CD4-positive, alpha-beta T cell (primary cell): ENCODE data around the gene TMOD1. TPM values are rescaled to one million over a fixed set of nuclear protein-coding genes. Genes with fewer than 3 reads are reported as not detected.

Experiments used
- ATAC-seq: fragments of 200-7000 bp; cut with Tn5 transposase; one replicate; pipeline ENCODE4 v1.10.0; 2022; ENCODE audit warnings: mild to moderate bottlenecking; ENCODE audit not compliant: poor library complexity
- CTCF ChIA-PET: fragments of 350-600 bp; sonication (Branson Sonifier 250); formaldehyde crosslinking; loops from one replicate; lab custom pipeline; 2021; ENCODE audit warnings: antibody characterized with exemption, inconsistent platforms; lab: Charles Lee
- POLR2A ChIA-PET: fragments of 350-600 bp; sonication (Branson Sonifier 250); formaldehyde crosslinking; loops from one replicate; lab custom pipeline; 2021; ENCODE audit warnings: antibody characterized with exemption, inconsistent platforms; lab: Charles Lee
- DNase-seq, 14 experiments: peaks; one replicate each; pipeline ENCODE4 v3.0.0-alpha.2; 2013 to 2020; ENCODE audit warnings: mixed read lengths in 2 of 14
- H3K27ac ChIP-seq, 2 donors: one replicate each; pipeline versions ENCODE4 v1.5.1 to v1.7.0; 2013; ENCODE audit warnings: low read length in 2 of 2, low read depth in 1 of 2, mild to moderate bottlenecking in 1 of 2
- H3K27me3 ChIP-seq, 2 experiments: 1 replicate in 1 of 2; 2 replicates in 1 of 2; pipeline versions ENCODE4 v1.6.1 to v1.7.0; 2013; ENCODE audit warnings: low read length in 2 of 2, control low read depth in 1 of 2, mild to moderate bottlenecking in 1 of 2, moderate library complexity in 1 of 2; ENCODE audit not compliant: insufficient read depth in 2 of 2, control insufficient read depth in 1 of 2
- H3K36me3 ChIP-seq: one replicate; pipeline ENCODE4 v1.6.1; 2013; ENCODE audit warnings: low read length, control low read depth; ENCODE audit not compliant: insufficient read depth
- H3K4me1 ChIP-seq: one replicate; pipeline ENCODE4 v1.6.1; 2013; ENCODE audit warnings: low read length, control low read depth; ENCODE audit not compliant: insufficient read depth
- H3K4me3 ChIP-seq: one replicate; pipeline ENCODE4 v1.5.1; 2013; ENCODE audit warnings: mild to moderate bottlenecking, low read length, moderate library complexity
- H3K9me3 ChIP-seq, 2 experiments: 1 replicate in 1 of 2; 2 replicates in 1 of 2; pipeline versions ENCODE4 v1.6.1 to v1.7.0; 2013; ENCODE audit warnings: low read length in 2 of 2, mild to moderate bottlenecking in 2 of 2, control low read depth in 1 of 2, moderate library complexity in 1 of 2; ENCODE audit not compliant: control insufficient read depth in 1 of 2, insufficient read depth in 1 of 2
- H3K27ac Mint-ChIP-seq: one replicate; pipeline ENCODE4 v1.8.0; 2020; ENCODE audit warnings: mixed read lengths
- H3K27me3 Mint-ChIP-seq: one replicate; pipeline ENCODE4 v1.8.0; 2021; ENCODE audit warnings: mixed read lengths
- H3K36me3 Mint-ChIP-seq: one replicate; pipeline ENCODE4 v1.8.0; 2021; ENCODE audit warnings: low read depth, mixed read lengths
- H3K4me1 Mint-ChIP-seq: one replicate; pipeline ENCODE4 v1.8.0; 2021; ENCODE audit warnings: low read depth, mixed read lengths
- H3K4me3 Mint-ChIP-seq: one replicate; pipeline ENCODE4 v1.8.0; 2020; ENCODE audit warnings: mild to moderate bottlenecking, mixed read lengths
- H3K9me3 Mint-ChIP-seq: one replicate; pipeline ENCODE4 v1.8.0; 2020; ENCODE audit warnings: mixed read lengths
- intact Hi-C, 2 experiments: fragments of 100-400 bp; cut with DNase I in 1 of 2; cut with micrococcal nuclease in 1 of 2; formaldehyde crosslinking; loops; one replicate each; pipeline versions ENCODE4 v1.15.1 to v1.9.0; 2023 to 2025; cut with DNase I, micrococcal nuclease
- total RNA-seq, 174 experiments: library from RNA in 2 of 174; stranded (reverse) in 2 of 174; gene quantifications; one replicate each; pipeline ENCODE4 v1.2.3 and lab custom pipeline; 2021 to 2026
- TF ChIP-seq, protein P1 (sequence below): fragments of 200-600 bp; IDR thresholded peaks from one replicate; pipeline ENCODE4 v1.8.0; 2022; ENCODE audit warnings: antibody characterized with exemption, mild to moderate bottlenecking

TMOD1 gene
- total RNA-seq, 2 experiments from 2014 or later: 0.20 to 0.47 TPM

GRCh38 chr9:97594381-97594921 lies 93.0 kb downstream of the TMOD1 start:
- Mint-ChIP-seq H3K27me3 (peaks cover 3% of the 10 kb centered on the region), H3K4me1 (peaks cover 7% of the 10 kb centered on the region), H3K36me3 (peaks cover 11% of the 10 kb centered on the region), H3K9me3 (no peaks in the 10 kb centered on the region), H3K27ac (no peak overlapping the region), H3K4me3 (no peak overlapping the region)
- intact Hi-C loops: no loop called here
- Histone ChIP-seq H3K4me3 (no peak overlapping the region), H3K9me3 (no peaks in the 10 kb centered on the region), H3K27ac (no peak overlapping the region), H3K27me3 (no peaks in the 10 kb centered on the region), H3K36me3 (no peaks in the 10 kb centered on the region), H3K4me1 (peaks cover 4% of the 10 kb centered on the region)
- CTCF ChIA-PET: interaction anchor here (0.5 to 1.0 kb wide), 2 partner anchors 21 to 264 kb away, joined by 4 to 5 read pairs; no protein-coding TSS in a partner anchor
- POLR2A ChIA-PET: no interaction called here
- DNase-seq (no peak), ATAC-seq (no peak)
- TF ChIP-seq, protein P1, sequence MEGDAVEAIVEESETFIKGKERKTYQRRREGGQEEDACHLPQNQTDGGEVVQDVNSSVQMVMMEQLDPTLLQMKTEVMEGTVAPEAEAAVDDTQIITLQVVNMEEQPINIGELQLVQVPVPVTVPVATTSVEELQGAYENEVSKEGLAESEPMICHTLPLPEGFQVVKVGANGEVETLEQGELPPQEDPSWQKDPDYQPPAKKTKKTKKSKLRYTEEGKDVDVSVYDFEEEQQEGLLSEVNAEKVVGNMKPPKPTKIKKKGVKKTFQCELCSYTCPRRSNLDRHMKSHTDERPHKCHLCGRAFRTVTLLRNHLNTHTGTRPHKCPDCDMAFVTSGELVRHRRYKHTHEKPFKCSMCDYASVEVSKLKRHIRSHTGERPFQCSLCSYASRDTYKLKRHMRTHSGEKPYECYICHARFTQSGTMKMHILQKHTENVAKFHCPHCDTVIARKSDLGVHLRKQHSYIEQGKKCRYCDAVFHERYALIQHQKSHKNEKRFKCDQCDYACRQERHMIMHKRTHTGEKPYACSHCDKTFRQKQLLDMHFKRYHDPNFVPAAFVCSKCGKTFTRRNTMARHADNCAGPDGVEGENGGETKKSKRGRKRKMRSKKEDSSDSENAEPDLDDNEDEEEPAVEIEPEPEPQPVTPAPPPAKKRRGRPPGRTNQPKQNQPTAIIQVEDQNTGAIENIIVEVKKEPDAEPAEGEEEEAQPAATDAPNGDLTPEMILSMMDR: no peak

GRCh38 chr9:97596906-97597305 lies 95.4 kb downstream of the TMOD1 start:
- TF ChIP-seq, protein P1: no peak
- CTCF ChIA-PET: no interaction called here
- no peaks in the 10 kb centered on the region for H3K9me3 Mint-ChIP-seq
- DNase-seq: no peak
- Histone ChIP-seq H3K27me3 (no peaks in the 10 kb centered on the region), H3K27ac (no peak overlapping the region), H3K9me3 (no peaks in the 10 kb centered on the region), H3K4me1 (peaks cover 4% of the 10 kb centered on the region), H3K4me3 (no peak overlapping the region), H3K36me3 (peaks cover 12% of the 10 kb centered on the region)
- intact Hi-C loops: loop anchor here in 1 of 2 experiments (5.0 kb wide), 1 partner anchor 740 kb away; no protein-coding TSS in a partner anchor
- H3K36me3 Mint-ChIP-seq: peaks cover 30% of the 10 kb centered on the region
- no peak overlapping the region for H3K4me3 Mint-ChIP-seq
- H3K27ac Mint-ChIP-seq: no peak overlapping the region
- ATAC-seq: no peak
- no peaks in the 10 kb centered on the region for H3K27me3 Mint-ChIP-seq
- POLR2A ChIA-PET: no interaction called here
- peaks cover 7% of the 10 kb centered on the region for H3K4me1 Mint-ChIP-seq

GRCh38 chr9:97598461-97599288 lies 97.2 kb downstream of the TMOD1 start:
- no peak overlapping the region for H3K27ac Mint-ChIP-seq
- DNase-seq (peak; percentile 46 to 85 (median 60)), ATAC-seq (peak; percentile 96)
- H3K27ac ChIP-seq: no peak overlapping the region
- peaks cover 24% of the 10 kb centered on the region for H3K36me3 ChIP-seq
- no peak overlapping the region for H3K4me3 ChIP-seq
- H3K4me1 ChIP-seq: peaks cover 4% of the 10 kb centered on the region
- no peaks in the 10 kb centered on the region for H3K27me3 Mint-ChIP-seq
- intact Hi-C loops: loop anchor here (1.0 to 5.0 kb wide), 4 partner anchors 130 to 744 kb away; partner anchors contain the start of gene ZNF782 (in 1 of the 2)
- H3K4me1 Mint-ChIP-seq: peaks cover 7% of the 10 kb centered on the region
- ChIA-PET POLR2A (interaction anchor here (0.6 to 2.0 kb wide), 5 partner anchors 24 to 742 kb away, joined by 3 to 15 read pairs (median 5); partner anchors contain the start of genes NCBP1, TDRD7 and TSTD2), CTCF (interaction anchor here (0.6 to 1.7 kb wide), 17 partner anchors 9 to 744 kb away, joined by 3 to 11 read pairs (median 3); partner anchors contain the start of gene TDRD7)
- peaks cover 40% of the 10 kb centered on the region for H3K36me3 Mint-ChIP-seq
- no peaks in the 10 kb centered on the region for H3K27me3 ChIP-seq
- no peaks in the 10 kb centered on the region for H3K9me3 Mint-ChIP-seq
- H3K4me3 Mint-ChIP-seq: peak overlapping the region; percentile 40
- no peaks in the 10 kb centered on the region for H3K9me3 ChIP-seq
- TF ChIP-seq, protein P1: peak; percentile 87
